ENCODE measurements around the gene SDCBP2. TPM values are rescaled to one million over a fixed set of nuclear protein-coding genes. Genes with fewer than 3 reads are reported as not detected.

Gene SDCBP2
- total and polyA plus RNA-seq, 10 of the 15 experiments (the other 5 are each of a cell fraction or from before 2014, with no cell fraction given): 0.16 to 2.4 (median 1.1) TPM; not detected in 1

DNA sequence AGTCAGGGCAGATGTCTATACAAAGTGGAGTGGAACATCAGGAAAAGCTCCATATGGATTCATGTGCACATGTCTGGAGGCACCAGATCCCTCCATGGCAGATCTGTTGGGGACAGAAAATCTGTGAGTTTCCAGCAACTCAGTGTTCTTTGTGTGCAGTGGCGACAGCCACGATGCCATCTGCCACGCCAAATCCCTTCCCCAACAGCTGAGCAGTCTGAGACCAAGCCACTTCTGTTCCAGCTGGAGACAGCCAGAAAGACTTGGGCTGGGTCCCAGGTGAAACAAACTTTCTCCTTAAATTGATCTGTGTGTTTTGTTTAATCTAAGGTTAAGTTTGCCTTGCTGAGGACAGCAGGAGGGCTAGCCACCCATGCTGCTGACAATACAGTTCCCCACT lies 41.0 kb upstream of the SDCBP2 start (continued):
- TF ChIP-seq ATF2 (IDR thresholded peaks at IDR 0.05; ENCODE audit: low read length) (no peak), RFX5 (IDR thresholded peaks at IDR 0.05; ENCODE audit: low read depth, low read length) (no peak), MTA3 (IDR thresholded peaks at IDR 0.05; ENCODE audit: borderline replicate concordance, low read length) (no peak), ZNF687 (IDR thresholded peaks at IDR 0.05) (no peak), PKNOX1 (IDR thresholded peaks at IDR 0.05) (no peak), ZNF274 (IDR thresholded peaks at IDR 0.05; ENCODE audit: insufficient read depth, insufficient read length) (no peak), BHLHE40 (IDR thresholded peaks at IDR 0.05; ENCODE audit: borderline replicate concordance in 1 of 2, low read depth in 2 of 2, low read length in 1 of 2) (no peak), TARDBP (IDR thresholded peaks at IDR 0.05; ENCODE audit: borderline replicate concordance) (no peak), MAX (IDR thresholded peaks at IDR 0.05; ENCODE audit: low read depth, low read length) (no peak), ESRRA (IDR thresholded peaks at IDR 0.05; ENCODE audit: low read length) (no peak), SUZ12 (IDR thresholded peaks at IDR 0.05; ENCODE audit: unreplicated experiment) (no peak), ZBTB40 (IDR thresholded peaks at IDR 0.05; ENCODE audit: borderline replicate concordance) (no peak), BMI1 (IDR thresholded peaks at IDR 0.05; ENCODE audit: borderline replicate concordance) (no peak), ZSCAN29 (IDR thresholded peaks at IDR 0.05) (no peak)
- TF ChIP-seq, protein P1, sequence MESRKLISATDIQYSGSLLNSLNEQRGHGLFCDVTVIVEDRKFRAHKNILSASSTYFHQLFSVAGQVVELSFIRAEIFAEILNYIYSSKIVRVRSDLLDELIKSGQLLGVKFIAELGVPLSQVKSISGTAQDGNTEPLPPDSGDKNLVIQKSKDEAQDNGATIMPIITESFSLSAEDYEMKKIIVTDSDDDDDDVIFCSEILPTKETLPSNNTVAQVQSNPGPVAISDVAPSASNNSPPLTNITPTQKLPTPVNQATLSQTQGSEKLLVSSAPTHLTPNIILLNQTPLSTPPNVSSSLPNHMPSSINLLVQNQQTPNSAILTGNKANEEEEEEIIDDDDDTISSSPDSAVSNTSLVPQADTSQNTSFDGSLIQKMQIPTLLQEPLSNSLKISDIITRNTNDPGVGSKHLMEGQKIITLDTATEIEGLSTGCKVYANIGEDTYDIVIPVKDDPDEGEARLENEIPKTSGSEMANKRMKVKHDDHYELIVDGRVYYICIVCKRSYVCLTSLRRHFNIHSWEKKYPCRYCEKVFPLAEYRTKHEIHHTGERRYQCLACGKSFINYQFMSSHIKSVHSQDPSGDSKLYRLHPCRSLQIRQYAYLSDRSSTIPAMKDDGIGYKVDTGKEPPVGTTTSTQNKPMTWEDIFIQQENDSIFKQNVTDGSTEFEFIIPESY (IDR thresholded peaks at IDR 0.05): no peak

Measured in GM12878 (cell line).